GM12873 (cell line): Measurements from ENCODE around the gene MSRB1.

Source experiments
- TF ChIP-seq, protein P1 (sequence below): IDR thresholded peaks from 2 replicates; pipeline ENCODE4 v1.5.1; 2012; ENCODE audit warnings: low read depth, mild to moderate bottlenecking, moderate library complexity, low read length, control low read depth; ENCODE audit not compliant: insufficient read depth; ENCODE audit errors: missing control alignments

The MSRB1 gene

DNA sequence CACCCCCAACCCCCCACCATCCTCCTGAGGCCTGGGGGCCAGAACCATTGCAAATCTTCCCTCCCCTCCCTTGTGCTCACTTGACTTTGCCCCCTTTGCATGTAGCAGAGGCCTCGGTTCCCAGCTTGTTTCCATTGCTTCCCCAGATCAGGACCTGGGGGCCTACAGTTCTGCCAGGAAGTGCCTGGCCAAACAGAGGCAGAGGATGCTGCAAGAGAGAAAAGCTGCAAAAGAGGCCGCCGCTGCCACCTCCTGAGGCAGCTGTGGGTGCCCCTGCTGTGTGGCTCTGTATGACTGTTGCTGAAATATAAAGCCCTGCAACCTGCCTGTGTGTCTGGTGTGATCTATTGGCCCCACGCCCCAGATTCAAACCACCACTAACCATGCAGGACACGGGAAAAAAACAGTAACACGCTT is 18.7 kb upstream of the MSRB1 start:
- TF ChIP-seq, protein P1, sequence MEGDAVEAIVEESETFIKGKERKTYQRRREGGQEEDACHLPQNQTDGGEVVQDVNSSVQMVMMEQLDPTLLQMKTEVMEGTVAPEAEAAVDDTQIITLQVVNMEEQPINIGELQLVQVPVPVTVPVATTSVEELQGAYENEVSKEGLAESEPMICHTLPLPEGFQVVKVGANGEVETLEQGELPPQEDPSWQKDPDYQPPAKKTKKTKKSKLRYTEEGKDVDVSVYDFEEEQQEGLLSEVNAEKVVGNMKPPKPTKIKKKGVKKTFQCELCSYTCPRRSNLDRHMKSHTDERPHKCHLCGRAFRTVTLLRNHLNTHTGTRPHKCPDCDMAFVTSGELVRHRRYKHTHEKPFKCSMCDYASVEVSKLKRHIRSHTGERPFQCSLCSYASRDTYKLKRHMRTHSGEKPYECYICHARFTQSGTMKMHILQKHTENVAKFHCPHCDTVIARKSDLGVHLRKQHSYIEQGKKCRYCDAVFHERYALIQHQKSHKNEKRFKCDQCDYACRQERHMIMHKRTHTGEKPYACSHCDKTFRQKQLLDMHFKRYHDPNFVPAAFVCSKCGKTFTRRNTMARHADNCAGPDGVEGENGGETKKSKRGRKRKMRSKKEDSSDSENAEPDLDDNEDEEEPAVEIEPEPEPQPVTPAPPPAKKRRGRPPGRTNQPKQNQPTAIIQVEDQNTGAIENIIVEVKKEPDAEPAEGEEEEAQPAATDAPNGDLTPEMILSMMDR, result no peak

DNA sequence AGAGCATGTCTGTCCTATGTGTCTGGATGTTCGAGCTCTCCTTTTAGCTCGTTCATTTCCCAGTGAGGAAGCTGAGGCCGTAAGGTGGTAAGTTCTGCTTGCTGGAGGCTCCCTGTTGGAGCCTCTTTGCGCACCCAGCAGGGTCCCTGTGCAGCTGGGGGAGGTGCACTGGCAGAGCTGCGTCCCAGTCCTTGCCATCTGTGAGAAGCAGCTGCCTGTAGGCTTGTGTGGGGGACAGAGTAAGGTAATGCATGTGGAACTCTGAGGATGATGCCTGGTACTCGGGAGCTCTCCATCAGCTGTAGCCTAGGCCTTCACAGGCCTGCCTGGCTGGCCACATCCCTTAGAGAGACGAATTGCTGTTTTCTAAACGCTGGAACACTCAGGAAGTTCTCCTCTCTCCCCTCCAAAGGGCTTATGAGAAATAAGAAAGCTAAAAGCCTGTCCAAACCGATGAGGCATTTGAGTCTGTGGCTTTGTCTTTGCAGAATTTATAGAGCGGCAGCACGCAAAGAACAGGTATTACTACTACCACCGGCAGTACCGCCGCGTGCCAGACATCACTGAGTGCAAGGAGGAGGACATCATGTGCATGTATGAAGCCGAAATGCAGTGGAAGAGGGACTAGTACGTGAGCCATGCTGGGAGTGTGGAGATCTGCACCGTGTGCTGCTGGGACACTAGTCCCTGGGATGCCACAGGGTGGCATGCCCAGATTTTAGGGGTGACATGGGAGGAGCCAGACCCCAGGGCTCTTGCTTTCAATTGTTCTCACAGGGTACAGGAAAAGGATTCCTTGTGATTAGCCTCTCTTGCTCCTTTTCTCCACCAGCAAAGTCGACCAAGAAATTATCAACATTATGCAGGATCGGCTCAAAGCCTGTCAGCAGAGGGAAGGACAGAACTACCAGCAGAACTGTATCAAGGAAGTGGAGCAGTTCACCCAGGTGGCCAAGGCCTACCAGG is 17.9 kb upstream of the MSRB1 start:
- TF ChIP-seq, protein P1, result no peak

DNA sequence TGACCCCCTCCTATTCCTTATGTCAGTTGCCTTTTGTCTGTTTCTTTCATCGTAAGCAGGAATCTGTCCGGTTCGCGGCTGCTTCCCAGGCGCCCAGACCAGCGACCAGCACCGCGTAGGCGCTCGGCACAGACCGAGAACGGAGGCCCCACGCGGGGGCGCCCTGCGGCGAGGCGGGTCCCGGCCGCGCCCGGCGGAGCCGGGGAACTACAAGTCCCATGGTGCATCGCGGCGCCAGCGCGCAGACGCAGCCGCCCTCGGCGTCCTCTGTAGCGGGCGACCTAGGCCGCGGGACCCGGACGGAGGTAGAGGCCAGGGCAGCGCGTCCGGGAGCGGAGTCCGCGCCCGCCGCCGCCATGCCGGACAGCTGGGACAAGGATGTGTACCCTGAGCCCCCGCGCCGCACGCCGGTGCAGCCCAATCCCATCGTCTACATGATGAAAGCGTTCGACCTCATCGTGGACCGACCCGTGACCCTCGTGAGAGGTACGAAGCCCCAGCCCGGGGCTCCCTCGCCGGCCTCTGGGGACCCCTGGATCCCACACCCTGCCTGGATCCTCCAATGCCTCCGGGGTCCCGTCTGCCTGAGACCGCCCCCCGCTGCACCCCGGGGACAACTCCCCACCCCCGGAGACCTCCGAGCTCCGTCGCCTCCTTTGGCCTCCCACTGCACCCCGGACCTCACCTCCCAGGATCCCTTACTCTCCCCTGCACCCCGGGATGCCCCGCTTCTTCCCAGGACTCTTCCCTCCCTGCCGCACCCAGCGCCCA is 16.5 kb upstream of the MSRB1 start, which contains the start of gene NDUFB10:
NDUFB10 (plus strand) TSS at position 270 of the 771 bp plus-strand sequence; CDS start at position 357, 87 bp downstream.
- TF ChIP-seq, protein P1, result peak; percentile 74

DNA sequence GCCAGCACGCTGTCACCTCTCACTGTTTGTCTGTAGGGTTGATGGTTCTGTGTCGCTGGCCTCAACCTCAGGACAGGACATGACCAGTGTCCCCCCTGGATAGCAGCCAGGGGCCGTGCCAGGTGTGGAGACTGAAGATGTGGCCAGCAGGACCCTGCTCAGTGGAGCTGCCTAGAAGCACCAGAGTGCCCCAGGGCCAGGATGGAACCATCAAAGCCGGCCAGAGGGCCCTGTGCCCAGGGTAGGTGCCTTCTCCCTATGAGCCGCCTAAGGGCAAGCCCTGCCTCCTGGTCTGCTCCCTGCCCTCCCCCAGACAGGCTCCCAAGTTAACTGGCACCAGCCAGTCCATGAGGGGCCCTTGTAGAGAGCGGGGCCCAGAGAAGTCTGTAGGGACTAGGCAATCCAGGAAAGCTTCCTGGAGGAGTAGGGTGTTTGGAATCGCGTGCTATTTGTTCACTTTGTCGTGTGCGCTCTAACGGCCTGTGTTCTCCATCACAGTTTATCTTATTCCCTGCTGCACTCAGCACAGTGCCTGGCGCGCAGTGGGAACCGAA is 15.8 kb upstream of the MSRB1 start:
- TF ChIP-seq, protein P1, result no peak

DNA sequence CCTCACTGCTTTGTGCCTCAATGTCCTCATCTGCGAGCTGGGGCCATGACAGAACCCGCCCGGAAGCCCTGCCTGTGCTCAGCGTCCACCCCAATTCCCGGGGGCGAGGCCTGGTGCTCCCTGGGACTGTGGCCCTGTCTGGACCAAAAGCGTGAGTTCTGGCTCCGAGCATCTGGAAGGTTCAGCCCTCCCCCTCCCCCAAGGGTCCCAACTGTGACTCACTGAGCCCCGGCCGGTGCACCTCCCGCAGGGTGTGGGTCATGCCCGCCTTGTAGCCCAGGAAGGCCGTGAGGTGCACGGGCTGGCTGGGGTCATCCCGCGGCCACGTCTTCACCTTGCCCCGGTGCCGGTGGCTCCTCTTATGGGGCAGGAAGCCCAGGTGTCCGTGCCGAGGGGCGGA is 10.7 kb upstream of the MSRB1 start:
- TF ChIP-seq, protein P1, result no peak

DNA sequence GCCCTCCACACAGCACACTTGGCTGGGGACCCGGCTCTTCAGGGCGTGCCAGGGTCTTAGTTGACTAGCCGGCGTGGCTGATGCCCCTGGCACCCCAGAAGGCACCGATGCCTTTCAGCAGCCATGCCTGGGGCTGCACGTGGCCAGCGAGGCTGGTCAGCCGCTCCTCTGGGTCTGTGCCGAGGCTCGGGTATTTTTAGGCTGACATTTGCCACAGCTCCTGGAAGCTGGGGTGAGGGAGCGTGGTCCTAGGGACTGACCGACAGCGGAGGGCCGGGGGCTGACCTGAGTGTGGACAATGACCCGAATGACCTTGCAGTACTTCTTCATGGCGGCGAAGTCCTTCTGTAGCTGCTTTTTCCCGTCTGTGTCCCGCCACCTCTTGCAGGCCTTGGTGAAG is 7.6 kb upstream of the MSRB1 start:
- TF ChIP-seq, protein P1, result no peak

DNA sequence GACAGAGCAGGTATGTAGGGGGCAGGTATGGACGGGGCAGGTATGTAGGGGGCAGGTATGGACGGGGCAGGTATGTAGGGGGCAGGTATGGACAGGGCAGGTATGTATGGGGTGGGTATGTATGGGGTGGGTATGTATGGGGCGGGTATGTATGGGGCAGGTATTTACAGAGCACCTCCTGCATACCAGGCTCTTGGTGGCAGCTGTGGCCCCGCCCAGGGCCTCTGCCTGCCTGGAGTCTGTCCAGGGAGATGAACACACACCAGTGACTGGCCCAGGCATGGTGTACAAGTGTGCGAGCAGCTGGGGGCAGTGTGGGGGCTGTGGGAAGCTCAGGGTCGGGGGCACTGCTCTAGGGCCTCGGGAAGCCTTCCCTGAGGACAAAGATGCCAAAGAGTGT is 7.0 kb upstream of the MSRB1 start:
- TF ChIP-seq, protein P1, result no peak
